HG03039 (cell line): ENCODE measurements around the gene PCSK5.
A peak's percentile ranks its signal among the peaks of the same experiment; 100 is the strongest.

Experiments
- ATAC-seq: cut with Tn5 transposase; IDR thresholded peaks from one replicate; pipeline ENCODE4 v1.9.1; 2021; ENCODE audit warnings: mild to moderate bottlenecking, moderate library complexity; ENCODE audit not compliant: unreplicated experiment

PCSK5 gene

DNA sequence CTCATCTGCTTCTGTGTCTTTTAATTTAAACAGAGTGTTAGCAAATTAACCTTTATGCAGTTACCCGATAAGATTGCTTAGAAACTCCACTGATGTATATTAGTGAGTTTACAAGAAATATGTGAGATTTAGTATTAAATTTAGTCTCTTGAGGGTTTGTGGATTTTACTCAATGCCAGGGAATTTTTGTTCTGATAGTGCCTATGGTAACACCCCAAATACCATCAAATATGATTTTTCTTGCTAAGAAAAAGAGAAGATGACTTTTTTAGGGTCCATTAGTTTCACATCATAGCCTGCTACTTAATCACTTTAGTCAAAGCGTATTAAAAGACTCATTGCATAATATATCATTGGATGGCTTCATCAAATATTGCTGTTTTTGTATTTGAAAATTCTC, 224.9 kb downstream of the PCSK5 start:
- no peak for ATAC-seq

DNA sequence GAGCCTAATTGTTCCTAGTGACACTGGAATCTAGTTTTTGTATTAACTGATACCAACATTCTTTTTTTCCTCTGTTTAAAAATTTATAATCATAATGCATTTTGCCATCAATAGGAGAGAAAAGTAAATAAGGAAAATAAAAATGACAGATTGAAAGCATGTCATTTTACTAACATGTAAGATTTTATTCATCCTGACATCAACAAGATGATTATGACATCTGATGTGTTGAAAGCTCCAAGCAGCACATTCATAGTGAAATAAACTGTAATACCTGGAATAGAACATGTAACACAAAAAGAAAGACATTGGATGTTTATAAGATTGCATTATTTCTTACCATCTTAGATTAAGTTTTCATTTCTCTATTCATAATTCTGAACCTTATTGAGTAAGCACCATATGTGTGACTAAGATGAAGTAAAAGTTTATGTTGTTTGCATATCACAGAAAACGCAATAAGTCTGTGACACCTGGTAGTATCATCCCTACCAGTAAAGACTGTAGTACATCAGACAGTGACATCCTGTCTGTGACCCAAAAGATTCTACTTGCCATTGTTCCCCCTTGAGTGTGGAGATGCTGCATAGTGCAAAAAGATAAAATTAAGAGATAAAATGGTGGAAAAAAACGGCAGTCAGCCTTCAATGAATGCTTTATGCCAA, 225.6 kb downstream of the PCSK5 start:
- no peak for ATAC-seq

DNA sequence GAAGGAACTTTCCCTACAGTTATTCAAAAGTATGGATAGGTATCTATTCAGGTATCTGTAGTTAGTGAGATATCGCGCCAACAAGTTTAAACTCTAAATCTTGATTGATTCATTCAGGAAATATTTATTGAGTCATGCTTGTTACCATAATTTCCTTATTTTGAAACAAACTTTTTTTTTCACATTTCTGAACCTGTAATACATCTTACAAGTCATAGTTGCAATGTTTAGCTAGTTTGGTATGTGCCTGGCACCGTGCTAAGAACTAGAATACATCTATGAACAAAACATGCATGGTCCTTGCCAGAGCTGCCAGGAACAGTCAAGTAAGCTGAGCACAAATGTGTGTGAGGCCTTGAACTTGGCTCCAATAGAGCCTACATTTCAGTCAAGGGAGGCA, 226.4 kb downstream of the PCSK5 start:
- ATAC-seq: no peak

GRCh38 chr9:76127637-76128036, 237.2 kb downstream of the PCSK5 start:
- no peak for ATAC-seq

DNA sequence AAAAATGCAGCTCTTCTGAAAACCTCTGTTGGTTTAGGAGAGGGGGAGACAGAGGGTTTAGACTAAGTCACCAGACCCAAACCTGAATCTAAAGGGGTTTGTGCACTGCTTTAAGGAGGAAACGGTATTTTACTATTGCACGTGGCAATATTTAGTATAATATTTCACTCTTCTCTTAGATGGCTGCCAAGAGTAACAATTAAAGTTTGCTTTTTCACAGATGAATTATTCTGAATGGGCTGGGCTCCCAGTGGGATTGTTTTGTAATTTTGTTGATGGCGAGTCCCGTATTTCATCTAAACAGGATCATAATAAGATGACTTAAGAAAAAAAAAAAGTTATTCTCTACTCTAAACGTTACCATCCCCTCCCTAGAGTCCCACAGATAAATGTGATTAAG, 245.4 kb downstream of the PCSK5 start:
- no peak for ATAC-seq

- ATAC-seq: peak; percentile 56
These were observed 246.5 kb downstream of the PCSK5 start for GRCh38 chr9:76136986-76137385.

GRCh38 chr9:76137931-76138330, 247.5 kb downstream of the PCSK5 start:
- ATAC-seq: no peak

GRCh38 chr9:76138360-76138759, 247.9 kb downstream of the PCSK5 start:
- ATAC-seq: no peak

GRCh38 chr9:76143834-76144233, 253.4 kb downstream of the PCSK5 start:
- no peak for ATAC-seq

DNA sequence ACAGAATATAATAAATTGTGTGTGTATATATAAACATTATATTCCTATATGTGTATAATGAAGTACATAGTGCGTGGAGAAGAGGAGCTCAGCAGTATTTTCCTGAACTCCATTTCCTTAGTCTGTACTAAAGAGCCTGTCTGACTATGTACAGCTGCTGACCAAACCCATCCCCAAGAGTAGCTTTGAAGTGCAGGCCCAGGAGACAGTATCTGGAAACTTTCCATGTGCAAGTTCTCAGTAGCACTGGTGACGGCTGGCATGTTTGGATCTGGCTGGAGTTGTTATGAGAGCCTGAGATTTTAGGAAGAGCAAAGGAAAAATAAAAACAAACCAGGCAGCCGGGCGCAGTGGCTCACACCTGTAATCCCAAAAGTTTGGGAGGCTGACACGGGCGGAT, 259.5 kb downstream of the PCSK5 start:
- no peak for ATAC-seq

- no peak for ATAC-seq
These were observed 260.8 kb downstream of the PCSK5 start for GRCh38 chr9:76151267-76151666.

- no peak for ATAC-seq
These were observed 262.9 kb downstream of the PCSK5 start for GRCh38 chr9:76153339-76153738.

DNA sequence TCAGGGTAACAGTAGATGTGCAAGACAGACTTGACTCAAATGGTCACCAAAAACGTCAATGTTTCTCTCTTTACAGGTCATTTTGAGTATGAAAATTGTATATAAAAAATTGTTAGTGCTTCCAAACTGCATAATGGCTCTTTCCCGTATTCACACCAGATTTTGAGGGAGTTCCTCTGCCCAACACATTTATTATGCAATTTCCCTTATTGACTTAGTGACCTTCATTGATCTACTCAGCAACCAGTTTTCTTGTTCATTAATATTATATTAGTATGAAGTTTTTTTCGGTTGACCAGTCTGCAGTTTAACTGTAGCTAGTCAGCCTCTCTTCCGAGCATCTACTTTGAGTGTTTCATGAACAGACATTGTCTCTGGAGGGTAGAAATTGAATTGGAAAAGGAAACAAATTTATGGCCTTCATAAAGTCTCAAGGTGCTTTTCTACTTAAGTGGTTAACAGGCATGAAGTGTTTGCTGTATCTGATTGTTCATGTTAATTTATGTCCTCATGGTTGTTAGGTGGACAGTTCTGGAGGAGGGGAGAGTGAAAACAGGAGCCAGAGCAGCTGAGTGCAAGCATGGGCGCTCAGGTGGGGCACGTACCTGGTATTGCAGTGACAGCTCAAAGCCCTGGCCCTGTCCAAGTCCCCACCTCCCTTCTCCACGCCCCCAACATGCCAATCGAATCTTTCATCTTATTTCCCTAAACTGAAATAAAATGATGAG, 263.6 kb downstream of the PCSK5 start:
- no peak for ATAC-seq

- no peak for ATAC-seq
These were observed 264.9 kb downstream of the PCSK5 start for GRCh38 chr9:76155361-76155760.

- no peak for ATAC-seq
These were observed 268.2 kb downstream of the PCSK5 start for GRCh38 chr9:76158713-76159112.

- ATAC-seq: no peak
These were observed 268.9 kb downstream of the PCSK5 start for GRCh38 chr9:76159293-76159926.

DNA sequence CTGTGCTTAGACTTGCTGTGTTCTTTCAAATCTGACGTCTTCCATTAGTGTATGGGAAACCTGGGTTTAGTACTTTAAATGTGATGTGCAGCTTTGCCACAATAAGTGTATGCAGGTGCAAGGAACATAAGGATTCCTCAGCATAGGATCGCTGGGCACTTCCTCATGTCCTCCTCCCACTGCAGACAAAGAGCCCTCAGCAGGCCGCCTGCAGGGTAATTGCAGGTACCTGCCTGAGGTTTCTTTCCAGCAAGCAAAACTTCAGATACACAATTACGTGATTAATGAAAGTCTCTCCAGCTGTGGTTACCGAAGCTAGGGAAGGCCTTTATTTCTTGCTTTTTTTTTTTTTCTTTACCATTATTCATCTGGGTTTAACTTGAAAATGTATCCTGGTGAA, 270.6 kb downstream of the PCSK5 start:
- ATAC-seq: no peak

GRCh38 chr9:76161541-76161940, 271.1 kb downstream of the PCSK5 start:
- ATAC-seq: no peak

- ATAC-seq: no peak
These were observed 271.7 kb downstream of the PCSK5 start for GRCh38 chr9:76162086-76162730.

DNA sequence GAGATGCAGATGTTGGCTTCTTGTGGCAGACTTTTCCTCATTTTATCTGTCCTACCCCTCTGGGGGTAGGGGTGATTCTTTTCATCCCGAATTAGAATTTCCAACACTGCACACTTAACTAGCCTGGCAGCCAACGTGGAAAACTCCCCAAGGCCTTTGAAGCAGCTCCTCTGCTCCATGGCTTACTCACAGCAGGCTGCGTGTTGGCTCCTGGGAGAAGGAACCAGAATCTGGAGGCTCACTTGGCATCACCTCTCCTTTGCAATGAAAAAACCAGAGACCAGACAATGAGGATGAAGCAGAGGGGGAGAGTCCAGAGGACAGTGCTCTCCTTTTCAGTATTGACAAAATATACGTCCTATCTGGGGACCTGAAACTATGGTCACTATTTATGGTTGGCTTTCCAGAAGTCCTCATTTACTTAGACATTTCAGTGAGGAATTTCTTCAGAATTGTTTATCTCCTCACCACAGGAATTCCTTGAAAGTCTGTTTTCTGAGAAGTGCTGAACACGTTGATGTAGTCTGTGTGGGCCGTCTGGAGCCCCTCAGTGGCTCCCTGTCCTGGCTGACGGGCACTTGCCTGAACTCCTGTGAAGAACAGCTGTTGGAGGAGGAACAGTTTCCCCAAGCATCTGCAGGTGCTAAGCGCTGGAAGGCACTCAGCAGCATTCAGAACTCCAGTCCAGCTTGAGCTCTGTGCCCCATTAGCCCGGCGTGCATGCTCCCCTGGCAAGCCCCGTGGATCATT, 272.5 kb downstream of the PCSK5 start:
- ATAC-seq: no peak

DNA sequence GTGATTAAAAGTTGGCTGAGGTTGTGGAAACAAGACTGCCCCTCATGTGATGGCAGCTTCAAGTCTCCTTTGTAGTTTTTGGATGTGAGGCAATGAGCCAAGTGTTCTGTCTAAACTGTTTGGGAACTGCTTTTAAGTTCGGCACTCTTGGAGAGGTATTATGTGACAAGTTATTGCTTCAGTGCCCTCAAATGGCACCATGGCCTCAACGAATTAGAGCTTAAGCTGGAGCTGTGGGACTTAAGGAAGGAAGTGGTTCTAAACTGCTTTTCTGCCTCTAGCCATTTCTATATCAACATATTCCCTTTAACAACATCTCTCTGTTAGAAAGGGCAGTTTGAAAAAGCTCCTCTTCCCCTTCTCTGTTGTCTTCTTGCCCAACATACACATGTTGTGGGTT, 276.1 kb downstream of the PCSK5 start:
- no peak for ATAC-seq
